Nephron progenitor cell (in vitro differentiated cells): Measurements from ENCODE around the gene RMC1.
A peak's percentile ranks its signal among the peaks of the same experiment; 100 is the strongest.

Experiments
- DNase-seq: peaks from one replicate; pipeline ENCODE4 v3.0.0; 2021
- H3K27ac Mint-ChIP-seq: 2 replicates; pipeline ENCODE4 v1.8.0; 2021; ENCODE audit warnings: mild to moderate bottlenecking, moderate library complexity, mixed read lengths
- H3K27me3 Mint-ChIP-seq: 2 replicates; pipeline ENCODE4 v1.8.0; 2021; ENCODE audit warnings: mild to moderate bottlenecking, low read depth, mixed read lengths; ENCODE audit not compliant: poor library complexity
- H3K36me3 Mint-ChIP-seq: 2 replicates; pipeline ENCODE4 v1.8.0; 2021; ENCODE audit warnings: low read depth, mixed read lengths
- H3K4me1 Mint-ChIP-seq: 2 replicates; pipeline ENCODE4 v1.8.0; 2021; ENCODE audit warnings: mixed read lengths
- H3K4me3 Mint-ChIP-seq: 2 replicates; pipeline ENCODE4 v1.8.0; 2021; ENCODE audit warnings: mild to moderate bottlenecking, moderate library complexity, mixed read lengths
- H3K9me3 Mint-ChIP-seq: 2 replicates; pipeline ENCODE4 v1.8.0; 2021; ENCODE audit warnings: mild to moderate bottlenecking, moderate library complexity, mixed read lengths
- TF ChIP-seq, protein P1 (sequence below): fragments of 200-600 bp; sonication (generic); IDR thresholded peaks from 2 replicates; pipeline ENCODE4 v1.5.0; 2021; ENCODE audit warnings: antibody characterized with exemption

RMC1 gene

DNA sequence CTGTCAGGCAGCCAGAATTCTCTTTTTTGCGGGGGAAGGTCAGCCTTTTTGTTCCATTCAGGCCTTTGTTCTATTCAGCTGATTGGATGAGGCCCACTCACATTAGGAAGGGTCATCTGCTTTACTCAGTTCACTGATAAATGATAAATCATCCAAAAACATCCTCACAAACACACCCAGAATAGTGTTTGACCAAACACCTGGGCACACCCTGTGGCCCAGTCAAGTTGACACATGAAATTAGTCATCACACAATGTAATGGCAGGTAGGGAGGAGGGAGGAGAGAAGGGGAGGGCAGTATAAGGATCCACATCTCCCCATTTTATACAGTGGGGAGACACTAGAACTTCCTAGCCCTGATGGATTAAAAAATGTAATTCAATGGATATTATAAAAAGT is 8.3 kb upstream of the RMC1 start:
- no peak overlapping the region for H3K27ac Mint-ChIP-seq
- peaks cover 6% of the 10 kb centered on the region for H3K4me1 Mint-ChIP-seq
- peaks cover 23% of the 10 kb centered on the region for H3K9me3 Mint-ChIP-seq
- peaks cover 12% of the 10 kb centered on the region for H3K36me3 Mint-ChIP-seq
- no peaks in the 10 kb centered on the region for H3K27me3 Mint-ChIP-seq
- TF ChIP-seq, protein P1, sequence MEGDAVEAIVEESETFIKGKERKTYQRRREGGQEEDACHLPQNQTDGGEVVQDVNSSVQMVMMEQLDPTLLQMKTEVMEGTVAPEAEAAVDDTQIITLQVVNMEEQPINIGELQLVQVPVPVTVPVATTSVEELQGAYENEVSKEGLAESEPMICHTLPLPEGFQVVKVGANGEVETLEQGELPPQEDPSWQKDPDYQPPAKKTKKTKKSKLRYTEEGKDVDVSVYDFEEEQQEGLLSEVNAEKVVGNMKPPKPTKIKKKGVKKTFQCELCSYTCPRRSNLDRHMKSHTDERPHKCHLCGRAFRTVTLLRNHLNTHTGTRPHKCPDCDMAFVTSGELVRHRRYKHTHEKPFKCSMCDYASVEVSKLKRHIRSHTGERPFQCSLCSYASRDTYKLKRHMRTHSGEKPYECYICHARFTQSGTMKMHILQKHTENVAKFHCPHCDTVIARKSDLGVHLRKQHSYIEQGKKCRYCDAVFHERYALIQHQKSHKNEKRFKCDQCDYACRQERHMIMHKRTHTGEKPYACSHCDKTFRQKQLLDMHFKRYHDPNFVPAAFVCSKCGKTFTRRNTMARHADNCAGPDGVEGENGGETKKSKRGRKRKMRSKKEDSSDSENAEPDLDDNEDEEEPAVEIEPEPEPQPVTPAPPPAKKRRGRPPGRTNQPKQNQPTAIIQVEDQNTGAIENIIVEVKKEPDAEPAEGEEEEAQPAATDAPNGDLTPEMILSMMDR, result no peak
- no peak overlapping the region for H3K4me3 Mint-ChIP-seq
- no peak for DNase-seq

DNA sequence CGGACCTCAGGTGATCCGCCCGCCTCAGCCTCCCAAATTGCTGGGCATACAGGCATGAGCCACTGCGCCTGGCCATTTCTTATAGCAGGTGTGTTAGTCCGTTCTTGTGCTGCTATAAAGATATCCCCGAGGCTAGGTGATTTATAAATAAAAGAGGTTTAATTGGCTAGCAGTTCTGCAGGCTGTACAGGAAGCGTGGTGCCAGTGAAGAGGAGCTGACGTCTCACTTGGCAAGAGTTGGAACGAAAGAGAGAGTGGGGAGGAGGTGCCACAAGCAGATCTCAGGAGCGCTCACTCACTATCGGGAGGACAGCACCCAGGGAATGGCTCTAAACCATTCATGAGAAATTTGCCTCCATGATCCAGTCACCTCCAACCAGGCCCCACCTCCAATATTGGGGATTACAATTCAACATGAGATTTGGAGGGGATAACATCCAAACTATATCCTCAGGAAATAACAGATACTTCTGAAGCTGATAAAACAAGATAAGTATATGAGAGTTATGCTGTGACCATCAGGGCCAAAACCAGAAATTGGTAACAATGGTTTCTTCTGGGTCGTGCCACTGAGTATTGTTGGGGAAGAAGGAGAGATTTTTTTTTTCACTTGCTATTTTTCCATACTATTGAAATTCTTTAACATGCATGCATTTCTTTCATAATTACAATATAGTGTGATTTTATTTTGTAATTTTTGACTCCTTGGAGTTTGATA is 7.4 kb upstream of the RMC1 start:
- TF ChIP-seq, protein P1, result no peak
- H3K27ac Mint-ChIP-seq, result no peak overlapping the region
- peaks cover 6% of the 10 kb centered on the region for H3K4me1 Mint-ChIP-seq
- H3K9me3 Mint-ChIP-seq, result peaks cover 14% of the 10 kb centered on the region
- H3K4me3 Mint-ChIP-seq, result no peak overlapping the region
- peaks cover 5% of the 10 kb centered on the region for H3K36me3 Mint-ChIP-seq
- H3K27me3 Mint-ChIP-seq, result no peaks in the 10 kb centered on the region
- no peak for DNase-seq

DNA sequence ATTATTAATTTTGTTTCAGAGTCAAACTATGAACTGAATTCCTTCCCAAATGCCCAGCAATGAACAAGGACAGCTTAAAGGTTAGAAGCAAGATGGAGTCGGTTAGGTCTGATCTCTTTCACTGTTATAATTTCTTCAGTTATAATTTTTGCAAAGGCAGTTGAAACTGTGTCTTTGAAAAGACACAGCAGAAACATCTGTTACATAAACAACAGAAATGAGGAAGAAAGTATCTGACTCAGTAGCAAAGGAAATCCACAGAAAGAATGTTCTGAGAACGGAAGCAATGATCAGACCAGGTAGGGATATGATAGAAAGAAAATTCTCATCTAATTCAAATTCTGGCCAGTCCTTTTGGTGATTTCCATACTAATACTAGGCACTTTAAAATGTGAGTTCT is 5.2 kb upstream of the RMC1 start:
- no peak for DNase-seq
- TF ChIP-seq, protein P1, result no peak
- H3K4me1 Mint-ChIP-seq, result peaks cover 16% of the 10 kb centered on the region
- H3K27me3 Mint-ChIP-seq, result peaks cover 13% of the 10 kb centered on the region
- no peaks in the 10 kb centered on the region for H3K36me3 Mint-ChIP-seq
- H3K27ac Mint-ChIP-seq, result no peak overlapping the region
- peaks cover 5% of the 10 kb centered on the region for H3K9me3 Mint-ChIP-seq
- no peak overlapping the region for H3K4me3 Mint-ChIP-seq

DNA sequence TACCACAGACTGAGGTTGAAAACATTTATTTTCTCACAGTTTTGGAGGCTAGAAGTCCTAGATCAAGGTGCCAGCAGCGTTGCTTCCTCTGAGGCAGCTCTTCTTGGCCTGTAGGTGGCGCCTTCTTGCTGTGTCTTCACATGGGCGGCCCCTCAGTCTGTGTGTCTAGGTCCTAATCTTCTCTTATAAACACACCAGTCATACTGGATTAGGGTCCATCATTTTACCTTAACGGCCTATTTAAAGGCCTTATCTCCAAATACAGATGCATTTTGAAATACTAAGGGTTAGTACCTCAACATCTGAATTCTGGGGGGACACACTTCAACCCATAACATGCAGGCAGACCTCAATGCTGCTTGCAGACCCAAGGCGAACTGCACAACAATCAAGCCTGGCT is 4.4 kb upstream of the RMC1 start:
- peaks cover 17% of the 10 kb centered on the region for H3K4me1 Mint-ChIP-seq
- peak; percentile 67 for DNase-seq
- no peaks in the 10 kb centered on the region for H3K36me3 Mint-ChIP-seq
- no peak overlapping the region for H3K4me3 Mint-ChIP-seq
- TF ChIP-seq, protein P1, result peak; percentile 83
- peaks cover under 1% of the 10 kb centered on the region for H3K9me3 Mint-ChIP-seq
- peaks cover 13% of the 10 kb centered on the region for H3K27me3 Mint-ChIP-seq
- H3K27ac Mint-ChIP-seq, result no peak overlapping the region

DNA sequence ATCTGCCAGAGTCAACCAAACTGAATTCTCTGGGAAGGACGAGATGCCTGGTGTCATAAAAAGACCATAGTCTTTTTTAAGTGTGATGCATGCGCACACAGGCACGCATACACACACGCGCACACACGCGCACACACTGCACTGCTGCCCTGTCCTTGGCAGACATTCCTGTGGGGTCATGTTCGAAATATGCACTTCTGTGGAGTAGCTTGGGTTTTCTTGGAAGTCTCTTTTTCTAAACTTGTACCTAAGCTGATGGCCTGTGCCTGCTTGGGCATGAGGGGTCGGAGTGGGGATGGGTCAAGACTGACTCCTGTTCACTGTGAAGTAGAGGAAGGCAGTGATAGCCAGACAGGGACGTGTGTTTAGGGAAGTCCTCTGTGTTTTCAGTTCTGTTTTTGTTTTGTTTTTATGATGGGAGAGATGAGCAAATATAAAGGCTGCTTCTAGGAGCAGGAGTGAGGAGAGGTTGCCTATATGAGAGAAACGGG is 4.0 kb upstream of the RMC1 start:
- Mint-ChIP-seq H3K36me3 (no peaks in the 10 kb centered on the region), H3K4me1 (peaks cover 22% of the 10 kb centered on the region), H3K4me3 (no peak overlapping the region), H3K27me3 (peaks cover 18% of the 10 kb centered on the region), H3K9me3 (no peaks in the 10 kb centered on the region), H3K27ac (no peak overlapping the region)
- TF ChIP-seq, protein P1, result no peak
- DNase-seq, result no peak

DNA sequence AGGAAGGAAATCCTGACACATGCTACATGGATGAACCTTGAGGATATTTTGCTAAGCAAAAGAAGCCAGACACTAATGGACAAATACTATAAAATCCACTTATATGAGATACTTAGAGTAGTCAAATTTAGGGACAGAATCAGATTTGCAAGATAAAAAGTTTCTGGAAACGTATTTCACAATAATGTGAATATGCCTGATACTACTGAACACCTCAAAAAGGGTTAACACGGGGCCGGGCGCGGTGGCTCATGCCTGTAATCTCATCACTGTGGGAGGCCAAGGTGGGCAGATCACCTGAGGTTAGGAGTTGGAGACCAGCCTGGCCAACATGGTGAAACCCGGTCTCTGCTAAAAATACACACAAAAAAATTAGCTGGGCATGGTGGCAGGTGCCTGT is 1.7 kb upstream of the RMC1 start:
- TF ChIP-seq, protein P1, result no peak
- Mint-ChIP-seq H3K9me3 (no peaks in the 10 kb centered on the region), H3K27me3 (peaks cover 29% of the 10 kb centered on the region), H3K36me3 (peaks cover 4% of the 10 kb centered on the region), H3K4me1 (peaks cover 29% of the 10 kb centered on the region), H3K4me3 (peak overlapping the region; percentile 18), H3K27ac (no peak overlapping the region)
- no peak for DNase-seq
